IMR-90 (cell line): ENCODE results near the gene RAB6C.
"Not testable (repeated sequence)": the region's sequence is repeated elsewhere in the genome, so short reads cannot be mapped to it uniquely, and the experiment has no call there.

Source experiments
- CEBPB ChIP-seq: IDR thresholded peaks from 2 replicates; pipeline ENCODE4 v1.6.1; 2012; ENCODE audit warnings: low read depth, low read length, improper control_type of control experiment
- CHD1 ChIP-seq: IDR thresholded peaks from 2 replicates; pipeline ENCODE4 v1.6.1; 2012; ENCODE audit warnings: low read depth, low read length, improper control_type of control experiment
- CTCF ChIP-seq: conservative IDR thresholded peaks from 2 replicates; pipeline ENCODE4 v1.5.1; 2012; ENCODE audit warnings: mild to moderate bottlenecking, low read depth, low read length, improper control_type of control experiment
- MAFK ChIP-seq: IDR thresholded peaks from 2 replicates; pipeline ENCODE4 v1.6.1; 2012; ENCODE audit warnings: low read depth, low read length, improper control_type of control experiment
- POLR2A ChIP-seq: IDR thresholded peaks from 2 replicates; pipeline ENCODE4 v1.6.1; 2012; ENCODE audit warnings: mild to moderate bottlenecking, low read depth, low read length
- USF2 ChIP-seq: fragments of 150-350 bp; IDR thresholded peaks from 2 replicates; pipeline ENCODE4 v1.6.1; 2017; ENCODE audit warnings: mild to moderate bottlenecking, antibody characterized with exemption, low read length, low read depth

- not testable (repeated sequence) for TF ChIP-seq POLR2A, CTCF, USF2, CHD1, MAFK, CEBPB
These were observed 46.5 kb downstream of the RAB6C start for GRCh38 chr2:130025931-130026330.
